IPS-20b (cell line): ENCODE results near the gene DACT2.

Experiments used
- H3K27ac ChIP-seq: one replicate; pipeline ENCODE4 v1.5.1; 2013; ENCODE audit warnings: low read length
- H3K27me3 ChIP-seq: 2 replicates; pipeline ENCODE4 v1.6.1; 2013; ENCODE audit warnings: mild to moderate bottlenecking, low read length, inconsistent platforms; ENCODE audit not compliant: insufficient read depth
- H3K36me3 ChIP-seq: 2 replicates; pipeline ENCODE4 v1.6.1; 2013; ENCODE audit warnings: low read depth, mild to moderate bottlenecking, inconsistent platforms, low read length, moderate library complexity; ENCODE audit not compliant: insufficient read depth
- H3K4me1 ChIP-seq: 2 replicates; pipeline ENCODE4 v1.6.1; 2013; ENCODE audit warnings: mild to moderate bottlenecking, control low read depth, inconsistent platforms, low read length, moderate library complexity; ENCODE audit not compliant: insufficient read depth
- H3K4me3 ChIP-seq: 2 replicates; pipeline ENCODE4 v1.5.1; 2013; ENCODE audit warnings: mild to moderate bottlenecking, low read length, inconsistent platforms
- H3K9ac ChIP-seq: 2 replicates; pipeline ENCODE4 v1.6.1; 2013; ENCODE audit warnings: low read depth, mild to moderate bottlenecking, inconsistent platforms, low read length, moderate library complexity
- H3K9me3 ChIP-seq: 2 replicates; pipeline ENCODE4 v1.6.1; 2013; ENCODE audit warnings: mild to moderate bottlenecking, low read depth, low read length, inconsistent platforms; ENCODE audit not compliant: insufficient read depth

DACT2 gene

GRCh38 chr6:168333989-168334388 is 14.4 kb upstream of the DACT2 start:
- H3K27me3 ChIP-seq: peaks cover 29% of the 10 kb centered on the region
- H3K9me3 ChIP-seq: no peaks in the 10 kb centered on the region
- no peak overlapping the region for H3K9ac ChIP-seq
- no peak overlapping the region for H3K4me3 ChIP-seq
- peaks cover 13% of the 10 kb centered on the region; the same call in 1 of the 2 replicates for H3K4me1 ChIP-seq
- no peaks in the 10 kb centered on the region for H3K36me3 ChIP-seq
- H3K27ac ChIP-seq: no peak overlapping the region

- Histone ChIP-seq H3K36me3 (no peaks in the 10 kb centered on the region), H3K27ac (no peak overlapping the region), H3K4me3 (no peak overlapping the region), H3K9ac (no peak overlapping the region), H3K9me3 (no peaks in the 10 kb centered on the region), H3K4me1 (peaks cover 13% of the 10 kb centered on the region; the same call in 1 of the 2 replicates), H3K27me3 (peaks cover 32% of the 10 kb centered on the region)
These were observed 13.9 kb upstream of the DACT2 start for GRCh38 chr6:168333491-168333890.

- Histone ChIP-seq H3K36me3 (no peaks in the 10 kb centered on the region), H3K27ac (no peak overlapping the region), H3K9ac (no peak overlapping the region), H3K9me3 (no peaks in the 10 kb centered on the region), H3K27me3 (peaks cover 32% of the 10 kb centered on the region), H3K4me1 (peaks cover 13% of the 10 kb centered on the region; the same call in 1 of the 2 replicates), H3K4me3 (no peak overlapping the region)
These were observed 13.5 kb upstream of the DACT2 start for GRCh38 chr6:168333039-168333438.

DNA sequence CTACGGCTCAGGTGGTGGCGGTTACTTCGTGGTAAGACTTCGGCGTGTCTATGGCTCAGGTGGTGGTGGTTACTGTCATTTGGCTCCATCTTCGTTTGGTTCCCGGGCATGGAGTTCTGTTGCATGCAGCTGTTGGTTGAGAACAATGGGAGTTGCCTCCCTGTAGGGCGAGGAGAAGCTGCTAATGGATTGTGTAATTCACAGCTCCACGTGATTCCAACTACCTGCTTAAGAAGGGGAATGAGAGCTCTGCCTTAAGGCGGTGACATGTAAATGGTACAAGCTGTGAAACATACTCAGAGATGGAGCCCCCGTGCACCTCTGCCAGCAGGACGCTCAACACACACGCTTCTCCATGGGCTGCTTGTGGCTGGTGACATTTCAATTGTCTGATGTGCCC is 12.4 kb upstream of the DACT2 start:
- Histone ChIP-seq H3K4me1 (peaks cover 13% of the 10 kb centered on the region; the same call in 1 of the 2 replicates), H3K27ac (no peak overlapping the region), H3K9me3 (no peaks in the 10 kb centered on the region), H3K27me3 (peaks cover 32% of the 10 kb centered on the region), H3K4me3 (no peak overlapping the region), H3K36me3 (no peaks in the 10 kb centered on the region), H3K9ac (no peak overlapping the region)

GRCh38 chr6:168331058-168331457 is 11.5 kb upstream of the DACT2 start:
- no peak overlapping the region for H3K9ac ChIP-seq
- H3K36me3 ChIP-seq: no peaks in the 10 kb centered on the region
- no peaks in the 10 kb centered on the region for H3K9me3 ChIP-seq
- no peak overlapping the region for H3K4me3 ChIP-seq
- peaks cover 21% of the 10 kb centered on the region for H3K4me1 ChIP-seq
- no peak overlapping the region for H3K27ac ChIP-seq
- H3K27me3 ChIP-seq: peaks cover 39% of the 10 kb centered on the region

DNA sequence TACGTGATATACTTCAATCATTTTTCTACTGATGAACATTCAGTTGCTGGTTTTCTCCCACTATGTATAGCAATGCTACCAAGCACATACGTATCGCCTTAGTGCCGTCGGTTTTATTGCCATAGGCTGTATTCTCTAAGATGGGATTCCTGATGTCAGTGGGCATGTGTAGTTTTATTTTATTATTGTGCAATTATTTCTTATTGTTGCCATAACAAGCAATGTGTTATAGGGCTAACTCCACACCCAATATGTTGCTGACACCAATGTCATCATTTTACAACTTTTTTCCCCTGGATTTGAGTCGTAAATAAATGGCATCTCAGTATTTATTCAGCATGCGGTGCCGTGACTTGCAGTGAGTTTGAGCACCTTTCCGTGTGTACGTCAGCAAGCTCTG is 10.8 kb upstream of the DACT2 start:
- Histone ChIP-seq H3K27ac (no peak overlapping the region), H3K4me1 (peaks cover 25% of the 10 kb centered on the region), H3K9ac (no peak overlapping the region)

DNA sequence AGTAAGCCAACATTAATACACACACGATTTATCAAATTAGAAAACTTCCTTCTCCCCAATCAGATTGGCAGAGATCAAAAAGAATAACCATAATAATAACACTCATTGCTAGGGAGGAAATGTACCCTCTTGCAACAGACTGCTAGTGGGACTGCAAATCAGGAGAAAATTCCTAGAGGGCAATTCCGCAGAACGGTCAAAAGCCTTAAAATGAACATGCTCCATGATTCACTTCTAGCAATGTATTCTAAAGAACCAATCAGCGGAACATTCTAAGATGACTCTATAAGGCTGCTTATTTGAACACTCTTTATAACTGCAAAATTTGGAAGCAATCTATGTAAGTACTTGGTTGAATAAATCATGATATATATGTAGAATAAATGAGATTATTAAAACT is 8.5 kb upstream of the DACT2 start:
- Histone ChIP-seq H3K27ac (no peak overlapping the region), H3K36me3 (no peaks in the 10 kb centered on the region), H3K9ac (no peak overlapping the region), H3K27me3 (peaks cover 42% of the 10 kb centered on the region), H3K4me1 (peaks cover 25% of the 10 kb centered on the region), H3K4me3 (no peak overlapping the region), H3K9me3 (no peaks in the 10 kb centered on the region)

More for the DNA sequence above, 10.8 kb upstream of the DACT2 start:
- H3K9me3 ChIP-seq: no peaks in the 10 kb centered on the region
- peaks cover 42% of the 10 kb centered on the region for H3K27me3 ChIP-seq
- no peaks in the 10 kb centered on the region for H3K36me3 ChIP-seq
- no peak overlapping the region for H3K4me3 ChIP-seq

GRCh38 chr6:168326294-168327261 is 7.0 kb upstream of the DACT2 start:
- Histone ChIP-seq H3K36me3 (no peaks in the 10 kb centered on the region), H3K9me3 (no peaks in the 10 kb centered on the region), H3K27me3 (peaks cover 44% of the 10 kb centered on the region), H3K4me1 (peaks cover 11% of the 10 kb centered on the region), H3K27ac (no peak overlapping the region), H3K4me3 (no peak overlapping the region), H3K9ac (peak overlapping the region; percentile 19; the same call in 1 of the 2 replicates)

GRCh38 chr6:168322966-168323365 is 3.4 kb upstream of the DACT2 start:
- Histone ChIP-seq H3K27me3 (peaks cover 47% of the 10 kb centered on the region), H3K27ac (no peak overlapping the region), H3K4me1 (peaks cover 20% of the 10 kb centered on the region), H3K9ac (no peak overlapping the region), H3K9me3 (peaks cover 6% of the 10 kb centered on the region; the same call in 1 of the 2 replicates), H3K4me3 (no peak overlapping the region), H3K36me3 (no peaks in the 10 kb centered on the region)

- H3K36me3 ChIP-seq: no peaks in the 10 kb centered on the region
- H3K9me3 ChIP-seq: peaks cover 6% of the 10 kb centered on the region; the same call in 1 of the 2 replicates
- H3K4me3 ChIP-seq: no peak overlapping the region
- H3K4me1 ChIP-seq: peaks cover 8% of the 10 kb centered on the region; the same call in 1 of the 2 replicates
- H3K27me3 ChIP-seq: peaks cover 45% of the 10 kb centered on the region
- H3K27ac ChIP-seq: no peak overlapping the region
- no peak overlapping the region for H3K9ac ChIP-seq
These were observed 1.1 kb upstream of the DACT2 start for GRCh38 chr6:168320634-168321033.

DNA sequence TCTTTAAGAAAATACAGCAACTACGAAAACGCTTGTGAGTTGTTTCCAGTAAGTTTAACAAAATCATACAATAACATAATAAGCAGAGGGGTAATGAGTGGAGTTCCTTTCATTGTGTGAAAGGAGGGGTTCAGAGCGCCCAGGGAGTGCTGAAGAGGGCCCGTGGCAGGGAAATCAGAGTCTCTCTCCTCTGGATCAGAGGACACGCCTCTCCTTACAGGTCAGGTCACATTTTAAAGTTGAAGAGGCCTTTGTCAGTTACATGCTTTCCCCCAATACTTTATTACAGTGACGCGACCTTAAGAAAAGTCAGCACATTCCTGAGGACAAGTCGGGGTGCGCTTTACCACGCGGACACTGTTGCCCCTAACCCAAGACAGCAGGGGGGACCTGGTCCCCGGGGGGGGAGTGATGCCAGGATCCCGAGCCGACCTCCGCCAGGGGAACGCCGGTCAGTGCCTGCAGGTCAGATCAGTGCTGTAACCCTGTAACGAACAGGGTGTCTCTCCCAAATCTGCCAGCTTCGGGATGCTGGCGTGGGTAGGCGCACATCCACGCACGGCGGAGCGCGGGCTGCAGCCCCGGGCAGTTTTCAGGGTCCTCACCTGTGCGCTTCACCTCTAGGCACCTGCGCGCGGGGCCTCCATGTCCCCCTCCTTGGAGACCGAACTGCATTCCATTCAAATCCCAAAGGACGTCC is 848 bp downstream of the DACT2 start:
- no peak overlapping the region for H3K27ac ChIP-seq

More for the DNA sequence above, 848 bp downstream of the DACT2 start:
- Histone ChIP-seq H3K9ac (peak overlapping the region; percentile 41), H3K4me1 (peaks cover 22% of the 10 kb centered on the region; the same call in 1 of the 2 replicates), H3K36me3 (no peaks in the 10 kb centered on the region), H3K27me3 (peaks cover 62% of the 10 kb centered on the region), H3K9me3 (peaks cover 6% of the 10 kb centered on the region; the same call in 1 of the 2 replicates), H3K4me3 (peak overlapping the region; percentile 73)
